NT2/D1 (cell line): ENCODE measurements around the gene ZBTB44.
"Not testable (repeated sequence)": the region's sequence is repeated elsewhere in the genome, so short reads cannot be mapped to it uniquely, and the experiment has no call there.

ENCODE experiments used
- YY1 ChIP-seq: IDR thresholded peaks from 2 replicates; pipeline ENCODE4 v1.6.1; 2011; ENCODE audit not compliant: insufficient read length, insufficient read depth
- ZNF274 ChIP-seq: IDR thresholded peaks from 2 replicates; pipeline ENCODE4 v1.6.1; 2011; ENCODE audit warnings: mild to moderate bottlenecking, low read depth, low read length

DNA sequence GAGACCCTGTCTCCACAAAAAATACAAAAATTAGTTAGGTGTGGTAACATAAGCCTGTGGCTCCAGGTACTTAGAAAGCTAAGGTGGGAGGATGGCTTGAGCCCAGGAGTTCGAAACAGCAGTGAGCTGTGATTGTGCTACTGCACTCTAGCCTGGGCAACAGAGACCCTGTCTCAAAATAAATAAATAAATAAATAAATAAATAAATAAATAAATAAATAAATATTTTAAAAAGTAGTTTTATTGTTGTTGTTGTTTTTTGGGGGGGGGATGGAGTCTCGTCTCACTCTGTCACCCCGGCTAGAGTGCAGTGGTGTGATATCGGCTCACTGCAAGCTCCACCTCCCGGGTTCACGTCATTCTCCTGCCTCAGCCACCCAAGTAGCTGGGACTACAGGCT is 33.4 kb downstream of the ZBTB44 start:
- TF ChIP-seq ZNF274, YY1: not testable (repeated sequence)
